ENCODE measurements around the gene TCTN1. TPM values are rescaled to one million over a fixed set of nuclear protein-coding genes. Genes with fewer than 3 reads are reported as not detected.
A peak's percentile ranks its signal among the peaks of the same experiment; 100 is the strongest.

TCTN1 gene
- total and polyA plus RNA-seq, 9 of the 15 experiments (the other 6 are each of a cell fraction or from before 2014, with no cell fraction given): 0.32 to 12.5 (median 4.0) TPM

DNA sequence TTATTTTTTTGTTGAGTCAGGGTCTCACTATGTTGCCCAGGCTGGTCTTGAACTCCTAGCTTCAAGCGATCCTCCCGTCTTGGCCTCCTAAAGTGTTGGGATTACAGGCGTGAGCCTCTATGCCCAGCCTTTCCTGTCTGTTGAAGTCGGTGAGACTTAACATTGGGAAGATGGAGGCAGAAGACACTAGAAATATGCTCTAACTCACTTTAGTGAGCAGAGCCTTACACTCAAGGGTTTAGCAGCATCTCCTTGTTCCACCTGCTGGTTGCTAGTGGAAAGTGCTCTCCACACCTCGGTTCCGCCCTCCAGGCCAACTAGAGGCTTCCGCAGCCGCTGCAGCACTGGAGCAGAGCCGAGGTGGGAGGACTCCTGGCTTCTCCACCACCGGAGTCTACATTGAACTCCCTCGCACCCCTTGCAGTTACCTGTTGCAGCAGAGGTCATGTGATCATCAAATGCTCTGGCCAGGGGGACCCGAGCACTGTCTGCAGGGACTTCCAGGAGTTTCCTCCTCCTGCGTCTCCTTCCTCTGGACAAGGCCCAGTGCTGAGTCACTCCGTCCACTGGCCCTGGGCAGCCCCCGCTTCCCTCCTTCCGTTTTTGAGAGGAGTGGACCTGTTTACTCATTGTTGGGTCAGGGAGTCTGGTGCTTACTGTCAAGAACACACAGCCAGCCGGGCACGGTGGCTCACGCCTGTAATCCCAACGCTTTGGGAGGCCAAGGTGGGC lies 84.4 kb downstream of the TCTN1 start (continued):
- TF ChIP-seq ATF4 (CRISPR knock-in tag; IDR thresholded peaks at IDR 0.05): peak; percentile 39; the same call in 1 of the 2 replicates
- no peak for TF ChIP-seq FIP1L1 (IDR thresholded peaks at IDR 0.05; ENCODE audit: low read depth, low read length, poor library complexity, severe bottlenecking)
- TF ChIP-seq, protein P1, sequence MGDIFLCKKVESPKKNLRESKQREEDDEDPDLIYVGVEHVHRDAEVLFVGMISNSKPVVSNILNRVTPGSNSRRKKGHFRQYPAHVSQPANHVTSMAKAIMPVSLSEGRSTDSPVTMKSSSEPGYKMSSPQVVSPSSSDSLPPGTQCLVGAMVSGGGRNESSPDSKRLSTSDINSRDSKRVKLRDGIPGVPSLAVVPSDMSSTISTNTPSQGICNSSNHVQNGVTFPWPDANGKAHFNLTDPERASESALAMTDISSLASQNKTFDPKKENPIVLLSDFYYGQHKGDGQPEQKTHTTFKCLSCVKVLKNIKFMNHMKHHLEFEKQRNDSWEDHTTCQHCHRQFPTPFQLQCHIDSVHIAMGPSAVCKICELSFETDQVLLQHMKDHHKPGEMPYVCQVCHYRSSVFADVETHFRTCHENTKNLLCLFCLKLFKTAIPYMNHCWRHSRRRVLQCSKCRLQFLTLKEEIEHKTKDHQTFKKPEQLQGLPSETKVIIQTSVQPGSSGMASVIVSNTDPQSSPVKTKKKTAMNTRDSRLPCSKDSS (IDR thresholded peaks at IDR 0.05; ENCODE audit: low read depth, partially characterized antibody): no peak
- 0 out of 2 replicates have a peak, but pooled peaks have one; percentile 30 for TF ChIP-seq SUPT5H (IDR thresholded peaks at IDR 0.05)
- TF ChIP-seq ETV6 (IDR thresholded peaks at IDR 0.05; ENCODE audit: borderline replicate concordance in 1 of 2, low read depth in 2 of 2, low read length in 1 of 2): peak; percentile 64 to 76; a peak in 2 of 4 replicates
- no peak for TF ChIP-seq ETV6 (CRISPR knock-in tag; IDR thresholded peaks at IDR 0.05; ENCODE audit: borderline replicate concordance)
- no peak for TF ChIP-seq ATF6 (CRISPR knock-in tag; IDR thresholded peaks at IDR 0.05)
- TF ChIP-seq MYNN (IDR thresholded peaks at IDR 0.05): no peak
- no peak for TF ChIP-seq MYNN (CRISPR knock-in tag; IDR thresholded peaks at IDR 0.05)
- no peak for TF ChIP-seq MXI1 (IDR thresholded peaks at IDR 0.05; ENCODE audit: low read depth, low read length)
- TF ChIP-seq STAG1 (CRISPR knock-in tag; IDR thresholded peaks at IDR 0.05; ENCODE audit: borderline replicate concordance): peak; percentile 51; the same call in 1 of the 2 replicates
- peak; percentile 98 for TF ChIP-seq NFE2 (IDR thresholded peaks at IDR 0.05; ENCODE audit: low read depth)
- peak in 1 of 2 experiments; percentile 30; a peak in 1 of 4 replicates for TF ChIP-seq ARNT (IDR thresholded peaks at IDR 0.05)
- peak in 1 of 2 experiments; percentile 66; a peak in 2 of 4 replicates for TF ChIP-seq HDAC1 (IDR thresholded peaks at IDR 0.05)
- TF ChIP-seq HMGXB4 (CRISPR knock-in tag; IDR thresholded peaks at IDR 0.05): 0 out of 2 replicates have a peak, but pooled peaks have one; percentile 37
- TF ChIP-seq, protein P2, sequence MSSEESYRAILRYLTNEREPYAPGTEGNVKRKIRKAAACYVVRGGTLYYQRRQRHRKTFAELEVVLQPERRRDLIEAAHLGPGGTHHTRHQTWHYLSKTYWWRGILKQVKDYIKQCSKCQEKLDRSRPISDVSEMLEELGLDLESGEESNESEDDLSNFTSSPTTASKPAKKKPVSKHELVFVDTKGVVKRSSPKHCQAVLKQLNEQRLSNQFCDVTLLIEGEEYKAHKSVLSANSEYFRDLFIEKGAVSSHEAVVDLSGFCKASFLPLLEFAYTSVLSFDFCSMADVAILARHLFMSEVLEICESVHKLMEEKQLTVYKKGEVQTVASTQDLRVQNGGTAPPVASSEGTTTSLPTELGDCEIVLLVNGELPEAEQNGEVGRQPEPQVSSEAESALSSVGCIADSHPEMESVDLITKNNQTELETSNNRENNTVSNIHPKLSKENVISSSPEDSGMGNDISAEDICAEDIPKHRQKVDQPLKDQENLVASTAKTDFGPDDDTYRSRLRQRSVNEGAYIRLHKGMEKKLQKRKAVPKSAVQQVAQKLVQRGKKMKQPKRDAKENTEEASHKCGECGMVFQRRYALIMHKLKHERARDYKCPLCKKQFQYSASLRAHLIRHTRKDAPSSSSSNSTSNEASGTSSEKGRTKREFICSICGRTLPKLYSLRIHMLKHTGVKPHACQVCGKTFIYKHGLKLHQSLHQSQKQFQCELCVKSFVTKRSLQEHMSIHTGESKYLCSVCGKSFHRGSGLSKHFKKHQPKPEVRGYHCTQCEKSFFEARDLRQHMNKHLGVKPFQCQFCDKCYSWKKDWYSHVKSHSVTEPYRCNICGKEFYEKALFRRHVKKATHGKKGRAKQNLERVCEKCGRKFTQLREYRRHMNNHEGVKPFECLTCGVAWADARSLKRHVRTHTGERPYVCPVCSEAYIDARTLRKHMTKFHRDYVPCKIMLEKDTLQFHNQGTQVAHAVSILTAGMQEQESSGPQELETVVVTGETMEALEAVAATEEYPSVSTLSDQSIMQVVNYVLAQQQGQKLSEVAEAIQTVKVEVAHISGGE (CRISPR knock-in tag; IDR thresholded peaks at IDR 0.05): peak in 1 of 3 experiments; percentile 51; a peak in 1 of 6 replicates
